ENCODE measurements around the gene ZNF576.

ZNF576 gene

GRCh38 chr19:43562698-43563241 is 33.6 kb upstream of the ZNF576 start:
- peak; percentile 55 to 65 for DNase-seq
- TF ChIP-seq POLR2A (IDR thresholded peaks at IDR 0.05; ENCODE audit: low read length) (peak; percentile 58), GATA1 (IDR thresholded peaks at IDR 0.05; ENCODE audit: low read depth, low read length) (no peak)

GRCh38 chr19:43563816-43564457 is 32.5 kb upstream of the ZNF576 start:
- no peak for DNase-seq
- TF ChIP-seq POLR2A (IDR thresholded peaks at IDR 0.05; ENCODE audit: low read length), result no peak
- TF ChIP-seq GATA1 (IDR thresholded peaks at IDR 0.05; ENCODE audit: low read depth, low read length), result no peak

GRCh38 chr19:43564800-43565199 is 31.6 kb upstream of the ZNF576 start:
- DNase-seq, result no peak
- TF ChIP-seq GATA1 (IDR thresholded peaks at IDR 0.05; ENCODE audit: low read depth, low read length), result no peak
- no peak for TF ChIP-seq POLR2A (IDR thresholded peaks at IDR 0.05; ENCODE audit: low read length)

- no peak for TF ChIP-seq GATA1 (IDR thresholded peaks at IDR 0.05; ENCODE audit: low read depth, low read length)
- no peak for TF ChIP-seq POLR2A (IDR thresholded peaks at IDR 0.05; ENCODE audit: low read length)
- no peak for DNase-seq
These were observed 26.7 kb upstream of the ZNF576 start for GRCh38 chr19:43569657-43570056.

- DNase-seq, result no peak
- no peak for TF ChIP-seq POLR2A (IDR thresholded peaks at IDR 0.05; ENCODE audit: low read length)
- no peak for TF ChIP-seq GATA1 (IDR thresholded peaks at IDR 0.05; ENCODE audit: low read depth, low read length)
These were observed 26.1 kb upstream of the ZNF576 start for GRCh38 chr19:43570174-43570791.

- no peak for DNase-seq
- TF ChIP-seq POLR2A (IDR thresholded peaks at IDR 0.05; ENCODE audit: low read length), result no peak
- no peak for TF ChIP-seq GATA1 (IDR thresholded peaks at IDR 0.05; ENCODE audit: low read depth, low read length)
These were observed 24.2 kb upstream of the ZNF576 start for GRCh38 chr19:43572171-43572588.

GRCh38 chr19:43574424-43575155 is 21.8 kb upstream of the ZNF576 start:
- TF ChIP-seq POLR2A (IDR thresholded peaks at IDR 0.05; ENCODE audit: low read length), result no peak
- TF ChIP-seq GATA1 (IDR thresholded peaks at IDR 0.05; ENCODE audit: low read depth, low read length), result no peak
- peak; percentile 38 to 55 for DNase-seq

- peak; percentile 99 for DNase-seq
- TF ChIP-seq GATA1 (IDR thresholded peaks at IDR 0.05; ENCODE audit: low read depth, low read length), result no peak
- TF ChIP-seq POLR2A (IDR thresholded peaks at IDR 0.05; ENCODE audit: low read length), result peak; percentile 58
These were observed 21.0 kb upstream of the ZNF576 start, which contains the start of the genes PINLYP and XRCC1 for GRCh38 chr19:43575156-43575950. Gene PINLYP, plus strand, starts transcription at chr19:43575801. Its CDS starts 1,391 bp downstream, at chr19:43577192. Gene XRCC1, minus strand, starts transcription at chr19:43575527. Its CDS starts 69 bp downstream, at chr19:43575458.

GRCh38 chr19:43575955-43576878 is 20.2 kb upstream of the ZNF576 start:
- no peak for TF ChIP-seq POLR2A (IDR thresholded peaks at IDR 0.05; ENCODE audit: low read length)
- no peak for TF ChIP-seq GATA1 (IDR thresholded peaks at IDR 0.05; ENCODE audit: low read depth, low read length)
- DNase-seq, result peak in 1 of 2 experiments; percentile 44

- TF ChIP-seq GATA1 (IDR thresholded peaks at IDR 0.05; ENCODE audit: low read depth, low read length) (no peak), POLR2A (IDR thresholded peaks at IDR 0.05; ENCODE audit: low read length) (no peak)
These were observed 17.6 kb upstream of the ZNF576 start for GRCh38 chr19:43578787-43579186.

GRCh38 chr19:43581467-43581866 is 14.9 kb upstream of the ZNF576 start:
- TF ChIP-seq GATA1 (IDR thresholded peaks at IDR 0.05; ENCODE audit: low read depth, low read length) (no peak), POLR2A (IDR thresholded peaks at IDR 0.05; ENCODE audit: low read length) (no peak)
- peak in 1 of 2 experiments; percentile 41 for DNase-seq

More at GRCh38 chr19:43578787-43579186, 17.6 kb upstream of the ZNF576 start:
- DNase-seq, result no peak

GRCh38 chr19:43582495-43582894 is 13.9 kb upstream of the ZNF576 start:
- TF ChIP-seq GATA1 (IDR thresholded peaks at IDR 0.05; ENCODE audit: low read depth, low read length) (no peak), POLR2A (IDR thresholded peaks at IDR 0.05; ENCODE audit: low read length) (no peak)

More at GRCh38 chr19:43582495-43582894, 13.9 kb upstream of the ZNF576 start:
- no peak for DNase-seq
